SK-N-SH (cell line): ENCODE results near the gene TCTN1. TPM values are rescaled to one million over a fixed set of nuclear protein-coding genes. Genes with fewer than 3 reads are reported as not detected.

Experiments
- CTCF ChIA-PET: fragments of 300-600, 350-600 bp; formaldehyde crosslinking; extraction: SDS; loops from one replicate; lab custom pipeline; 2021; lab: Yijun Ruan, JAX
- POLR2A ChIA-PET: fragments of 350-600 bp; sonication (Branson Sonifier 250); formaldehyde crosslinking; extraction: SDS; loops from one replicate; lab custom pipeline; 2020; ENCODE audit warnings: antibody characterized with exemption, inconsistent platforms; lab: Yijun Ruan, JAX
- DNase-seq: peaks from one replicate; pipeline ENCODE4 v3.0.0; 2012
- H2AFZ ChIP-seq: fragments of 200-600 bp; sonication (generic); 2 replicates; pipeline ENCODE4 v1.8.1; 2016; ENCODE audit warnings: antibody characterized with exemption, mild to moderate bottlenecking, low read depth
- H3F3A ChIP-seq: fragments of 200-600 bp; sonication (generic); replicated peaks from 2 replicates; pipeline ENCODE3; 2016; ENCODE audit warnings: antibody characterized with exemption, mild to moderate bottlenecking; ENCODE audit not compliant: insufficient read depth
- H3K27ac ChIP-seq, 2 experiments: fragments of 200-500 bp in 1 of 2; fragments of 200-600 bp in 1 of 2; sonication (Bioruptor generic) in 1 of 2; sonication (generic), shearing (Covaris generic) in 1 of 2; 2 replicates each; pipeline versions ENCODE4 v1.5.1 to v1.6.1; 2014 to 2016; ENCODE audit warnings: low read depth in 2 of 2, inconsistent platforms in 1 of 2, low read length in 1 of 2, mild to moderate bottlenecking in 1 of 2, mixed read lengths in 1 of 2
- H3K27me3 ChIP-seq: fragments of 200-600 bp; sonication (generic), shearing (Covaris generic); 2 replicates; pipeline ENCODE4 v1.6.1; 2016; ENCODE audit warnings: mixed run types; ENCODE audit not compliant: insufficient read depth
- H3K36me3 ChIP-seq, 2 experiments: fragments of 200-500 bp in 1 of 2; fragments of 200-600 bp in 1 of 2; sonication (Bioruptor generic) in 1 of 2; sonication (generic) in 1 of 2; replicated peaks in 1 of 2; 2 replicates each; pipeline versions ENCODE3 to v1.5.1; 2014 to 2016; ENCODE audit warnings: low read length in 1 of 2, mild to moderate bottlenecking in 1 of 2; ENCODE audit not compliant: insufficient read depth in 2 of 2, control insufficient read depth in 1 of 2
- H3K4me1 ChIP-seq, 2 experiments: fragments of 200-500 bp in 1 of 2; fragments of 200-600 bp in 1 of 2; sonication (Bioruptor generic) in 1 of 2; sonication (generic), shearing (Covaris generic) in 1 of 2; 2 replicates each; pipeline versions ENCODE4 v1.5.1 to v1.6.1; 2014 to 2016; ENCODE audit warnings: low read depth in 1 of 2, low read length in 1 of 2, mixed run types in 1 of 2; ENCODE audit not compliant: insufficient read depth in 2 of 2, control insufficient read depth in 1 of 2
- H3K4me2 ChIP-seq: fragments of 200-600 bp; sonication (generic), shearing (Covaris generic); 2 replicates; pipeline ENCODE4 v1.6.1; 2017; ENCODE audit warnings: mixed run types
- H3K4me3 ChIP-seq, 2 experiments: fragments of 200-500 bp in 1 of 2; fragments of 200-600 bp in 1 of 2; sonication (Bioruptor generic) in 1 of 2; sonication (generic), shearing (Covaris generic) in 1 of 2; 2 replicates each; pipeline versions ENCODE4 v1.5.1 to v1.8.1; 2014 to 2016; ENCODE audit warnings: low read depth in 2 of 2, inconsistent platforms in 1 of 2, low read length in 1 of 2, mild to moderate bottlenecking in 1 of 2, mixed read lengths in 1 of 2, moderate library complexity in 1 of 2
- H3K79me2 ChIP-seq: fragments of 200-600 bp; sonication (generic); 2 replicates; pipeline ENCODE4 v1.8.1; 2017; ENCODE audit warnings: mild to moderate bottlenecking; ENCODE audit not compliant: insufficient read depth
- H3K9ac ChIP-seq: fragments of 200-600 bp; sonication (generic); 2 replicates; pipeline ENCODE4 v1.6.1; 2017; ENCODE audit warnings: mixed run types
- H3K9me2 ChIP-seq: fragments of 200-600 bp; sonication (generic); 2 replicates; pipeline ENCODE4 v1.6.1; 2017; ENCODE audit warnings: mixed run types
- H3K9me3 ChIP-seq: fragments of 200-600 bp; sonication (generic); 2 replicates; pipeline ENCODE4 v1.6.1; 2017; ENCODE audit warnings: mixed run types, mild to moderate bottlenecking, moderate library complexity
- H4K20me1 ChIP-seq: fragments of 200-600 bp; sonication (generic); 2 replicates; pipeline ENCODE4 v1.6.1; 2017; ENCODE audit warnings: mild to moderate bottlenecking, mixed run types; ENCODE audit not compliant: insufficient read depth
- ELF1 ChIP-seq: IDR thresholded peaks from 2 replicates; pipeline ENCODE4 v1.4.0; 2012
- EP300 ChIP-seq, 2 experiments: IDR thresholded peaks; 2 replicates each; pipeline versions ENCODE4 v1.4.0 to v1.6.1; 2012; ENCODE audit warnings: borderline replicate concordance in 1 of 2, low read depth in 1 of 2, low read length in 1 of 2
- FOSL2 ChIP-seq: IDR thresholded peaks from 2 replicates; pipeline ENCODE4 v1.4.0; 2012; ENCODE audit warnings: low read depth, mild to moderate bottlenecking, moderate library complexity, borderline replicate concordance
- FOXJ3 ChIP-seq: sonication (generic); formaldehyde crosslinking; IDR thresholded peaks from 2 replicates; pipeline ENCODE4 v1.5.1; 2020; ENCODE audit warnings: mild to moderate bottlenecking, missing genetic modification reagents
- GATA2 ChIP-seq: sonication (generic); formaldehyde crosslinking; IDR thresholded peaks from 2 replicates; pipeline ENCODE4 v1.5.0; 2020; ENCODE audit warnings: mild to moderate bottlenecking, missing genetic modification reagents
- MEF2A ChIP-seq: IDR thresholded peaks from 2 replicates; pipeline ENCODE4 v1.4.0; 2012; ENCODE audit warnings: low read depth, borderline replicate concordance
- NFIC ChIP-seq: IDR thresholded peaks from 2 replicates; pipeline ENCODE4 v1.4.0; 2012; ENCODE audit warnings: borderline replicate concordance
- NRF1 ChIP-seq: IDR thresholded peaks from 2 replicates; pipeline ENCODE4 v1.6.1; 2012; ENCODE audit warnings: low read depth, mild to moderate bottlenecking, low read length
- POLR2AphosphoS5 ChIP-seq: IDR thresholded peaks from 2 replicates; pipeline ENCODE4 v1.6.1; 2012; ENCODE audit warnings: low read depth, low read length
- RAD21 ChIP-seq: IDR thresholded peaks from 2 replicates; pipeline ENCODE4 v1.6.1; 2012; ENCODE audit warnings: mild to moderate bottlenecking, low read length
- RFX5 ChIP-seq: IDR thresholded peaks from 2 replicates; pipeline ENCODE4 v1.6.1; 2012; ENCODE audit warnings: mild to moderate bottlenecking, improper control_type of control experiment, low read length
- RXRA ChIP-seq: IDR thresholded peaks from 2 replicates; pipeline ENCODE4 v1.4.0; 2012; ENCODE audit warnings: low read depth, mild to moderate bottlenecking, borderline replicate concordance
- SIN3A ChIP-seq: IDR thresholded peaks from 2 replicates; pipeline ENCODE4 v1.6.1; 2012; ENCODE audit warnings: low read depth, mild to moderate bottlenecking, low read length, moderate library complexity, borderline replicate concordance
- SMC3 ChIP-seq: IDR thresholded peaks from 2 replicates; pipeline ENCODE4 v1.6.1; 2012; ENCODE audit warnings: low read depth, low read length, improper control_type of control experiment
- WGBS: methylation state at CpG from one replicate; pipeline ENCODE4 v1.1.6; 2017; ENCODE audit warnings: low lambda C conversion rate; 5-methylcytosine and 5-hydroxymethylcytosine counted together
- polyA plus RNA-seq, 3 experiments: library from polyadenylated mRNA; depleted of rRNA; stranded (reverse); fragments of >200 nt; gene quantifications; 2 replicates each; pipeline ENCODE4 v1.2.3, GENCODE V29; 2012
- TF ChIP-seq, protein P1 (sequence below): fragments of 200-600 bp; sonication (generic); IDR thresholded peaks from 2 replicates; pipeline ENCODE4 v1.6.1; 2017; ENCODE audit warnings: antibody characterized with exemption, mild to moderate bottlenecking, moderate library complexity
- TF ChIP-seq, protein P2 (sequence below): IDR thresholded peaks from 2 replicates; pipeline ENCODE4 v1.4.0; 2012; ENCODE audit warnings: low read depth, borderline replicate concordance
- TF ChIP-seq, protein P3 (sequence below): IDR thresholded peaks from 2 replicates; pipeline ENCODE4; 2012
- TF ChIP-seq, protein P4 (sequence below): fragments of 150-350 bp; IDR thresholded peaks from 2 replicates; pipeline ENCODE4 v1.6.1; 2016; ENCODE audit warnings: mild to moderate bottlenecking, low read depth, low read length

Gene TCTN1
- polyA plus RNA-seq, 1 of the 3 experiments (the other 2 are of a cell fraction) = 40.2 TPM

DNA sequence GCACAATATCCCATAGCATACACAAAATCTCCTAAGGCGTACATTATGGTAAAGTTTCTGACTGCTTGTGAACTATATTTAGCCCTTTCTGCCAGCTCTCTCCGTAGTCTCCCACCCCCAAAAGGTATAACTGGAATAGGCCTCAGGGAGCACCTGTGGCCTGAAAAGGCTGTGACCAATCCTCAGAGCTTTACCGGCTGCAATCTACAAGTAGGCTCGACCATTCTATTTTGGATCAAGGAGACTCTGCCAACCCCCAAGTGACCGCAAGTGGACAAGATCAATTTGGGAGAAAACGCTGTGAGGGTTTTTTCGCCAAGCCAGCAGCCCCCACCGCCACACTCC lies 32.0 kb upstream of the TCTN1 start:
- peak overlapping the region; percentile 76 to 77 for H3K4me3 ChIP-seq
- H3K9ac ChIP-seq = peak overlapping the region; percentile 84
- peaks cover 60% of the 10 kb centered on the region for H3K79me2 ChIP-seq
- peaks cover 3 to 20% of the 10 kb centered on the region in 2 experiments; a peak in 3 of 4 replicates for H3K4me1 ChIP-seq
- peaks cover 38% of the 10 kb centered on the region for H4K20me1 ChIP-seq
- H3F3A ChIP-seq = peaks cover 23% of the 10 kb centered on the region
- 16% methylated on average over 6 of the region's 8 CpGs for WGBS
- ChIA-PET CTCF (interaction anchor here (0.7 kb wide), 1 partner anchor 20 kb away, joined by 3 read pairs; no protein-coding TSS in a partner anchor), POLR2A (no interaction called here)
- no peaks in the 10 kb centered on the region for H3K27me3 ChIP-seq
- no peaks in the 10 kb centered on the region for H3K9me3 ChIP-seq
- TF ChIP-seq RFX5 = no peak
- no peak for TF ChIP-seq MEF2A
- no peak for TF ChIP-seq EP300 (IDR thresholded peaks at IDR 0.05; ENCODE audit: borderline replicate concordance in 1 of 2, low read depth in 1 of 2, low read length in 1 of 2)
- TF ChIP-seq, protein P1, sequence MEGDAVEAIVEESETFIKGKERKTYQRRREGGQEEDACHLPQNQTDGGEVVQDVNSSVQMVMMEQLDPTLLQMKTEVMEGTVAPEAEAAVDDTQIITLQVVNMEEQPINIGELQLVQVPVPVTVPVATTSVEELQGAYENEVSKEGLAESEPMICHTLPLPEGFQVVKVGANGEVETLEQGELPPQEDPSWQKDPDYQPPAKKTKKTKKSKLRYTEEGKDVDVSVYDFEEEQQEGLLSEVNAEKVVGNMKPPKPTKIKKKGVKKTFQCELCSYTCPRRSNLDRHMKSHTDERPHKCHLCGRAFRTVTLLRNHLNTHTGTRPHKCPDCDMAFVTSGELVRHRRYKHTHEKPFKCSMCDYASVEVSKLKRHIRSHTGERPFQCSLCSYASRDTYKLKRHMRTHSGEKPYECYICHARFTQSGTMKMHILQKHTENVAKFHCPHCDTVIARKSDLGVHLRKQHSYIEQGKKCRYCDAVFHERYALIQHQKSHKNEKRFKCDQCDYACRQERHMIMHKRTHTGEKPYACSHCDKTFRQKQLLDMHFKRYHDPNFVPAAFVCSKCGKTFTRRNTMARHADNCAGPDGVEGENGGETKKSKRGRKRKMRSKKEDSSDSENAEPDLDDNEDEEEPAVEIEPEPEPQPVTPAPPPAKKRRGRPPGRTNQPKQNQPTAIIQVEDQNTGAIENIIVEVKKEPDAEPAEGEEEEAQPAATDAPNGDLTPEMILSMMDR = no peak
- TF ChIP-seq, protein P2, sequence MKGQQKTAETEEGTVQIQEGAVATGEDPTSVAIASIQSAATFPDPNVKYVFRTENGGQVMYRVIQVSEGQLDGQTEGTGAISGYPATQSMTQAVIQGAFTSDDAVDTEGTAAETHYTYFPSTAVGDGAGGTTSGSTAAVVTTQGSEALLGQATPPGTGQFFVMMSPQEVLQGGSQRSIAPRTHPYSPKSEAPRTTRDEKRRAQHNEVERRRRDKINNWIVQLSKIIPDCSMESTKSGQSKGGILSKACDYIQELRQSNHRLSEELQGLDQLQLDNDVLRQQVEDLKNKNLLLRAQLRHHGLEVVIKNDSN = no peak
- TF ChIP-seq FOSL2 = no peak
- TF ChIP-seq FOXJ3 (CRISPR knock-in tag) = no peak
- TF ChIP-seq NRF1 = no peak
- TF ChIP-seq RAD21 = no peak
- no peak for TF ChIP-seq GATA2 (CRISPR knock-in tag)
- TF ChIP-seq, protein P3, sequence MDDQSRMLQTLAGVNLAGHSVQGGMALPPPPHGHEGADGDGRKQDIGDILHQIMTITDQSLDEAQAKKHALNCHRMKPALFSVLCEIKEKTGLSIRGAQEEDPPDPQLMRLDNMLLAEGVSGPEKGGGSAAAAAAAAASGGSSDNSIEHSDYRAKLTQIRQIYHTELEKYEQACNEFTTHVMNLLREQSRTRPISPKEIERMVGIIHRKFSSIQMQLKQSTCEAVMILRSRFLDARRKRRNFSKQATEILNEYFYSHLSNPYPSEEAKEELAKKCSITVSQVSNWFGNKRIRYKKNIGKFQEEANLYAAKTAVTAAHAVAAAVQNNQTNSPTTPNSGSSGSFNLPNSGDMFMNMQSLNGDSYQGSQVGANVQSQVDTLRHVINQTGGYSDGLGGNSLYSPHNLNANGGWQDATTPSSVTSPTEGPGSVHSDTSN = no peak
- H2AFZ ChIP-seq = no peak overlapping the region
- peak overlapping the region in 1 of 2 experiments; percentile 54; a peak in 1 of 4 replicates for H3K27ac ChIP-seq
- peak; percentile 25 for DNase-seq
- H3K36me3 ChIP-seq = no peaks in the 10 kb centered on the region
- no peaks in the 10 kb centered on the region for H3K9me2 ChIP-seq
- peak overlapping the region; percentile 82 for H3K4me2 ChIP-seq

DNA sequence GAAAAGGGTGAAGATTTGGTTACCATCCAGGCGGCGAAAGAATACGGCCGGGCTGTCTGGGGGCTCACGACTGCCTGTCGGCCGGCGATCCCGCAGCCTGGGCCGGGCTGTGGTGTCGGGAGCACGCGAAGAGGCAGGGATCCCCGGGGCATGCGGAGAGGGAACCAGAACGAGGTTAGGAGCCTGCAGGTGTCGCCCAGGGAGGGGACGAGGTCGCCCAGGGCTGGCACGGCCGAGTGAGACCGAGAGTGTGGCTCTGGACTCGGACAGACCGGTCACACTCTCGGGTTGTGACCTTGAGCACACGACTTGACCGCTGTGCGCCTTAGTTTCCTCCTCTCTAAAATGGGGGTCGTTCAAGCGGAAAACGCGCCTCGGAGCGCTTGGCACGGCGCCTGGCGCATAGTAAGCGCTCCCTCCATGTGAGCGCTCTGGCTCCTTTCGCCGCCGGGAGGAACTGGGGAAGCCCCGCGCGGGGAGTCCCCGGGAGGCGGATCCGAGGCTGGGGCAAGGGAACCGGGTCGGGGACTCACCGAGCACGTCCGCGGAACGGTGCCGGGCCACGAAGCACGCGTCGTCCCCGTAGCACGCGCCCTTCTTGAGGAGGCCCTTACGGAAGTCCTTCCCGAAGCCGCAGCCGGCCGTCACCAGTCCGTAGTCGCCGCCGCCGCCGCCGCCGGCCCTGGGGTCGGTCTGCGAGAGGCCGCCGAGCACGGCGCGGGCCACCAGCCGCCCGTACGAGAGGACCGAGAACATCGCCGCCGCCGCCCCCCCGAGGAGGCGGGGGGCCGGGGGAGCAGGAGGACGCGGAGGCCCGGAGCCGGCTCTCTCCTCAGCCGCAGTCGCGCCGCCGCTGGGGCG lies 31.4 kb upstream of the TCTN1 start:
- ChIA-PET POLR2A (no interaction called here), CTCF (no interaction called here)
- peak overlapping the region; percentile 84 for H3K9ac ChIP-seq
- TF ChIP-seq POLR2AphosphoS5 (no peak), RXRA (no peak), SMC3 (no peak), EP300 (IDR thresholded peaks at IDR 0.05; ENCODE audit: borderline replicate concordance in 1 of 2, low read depth in 1 of 2, low read length in 1 of 2) (peak in 1 of 2 experiments; percentile 21; a peak in 1 of 4 replicates), ELF1 (no peak), NFIC (0 out of 2 replicates have a peak, but pooled peaks have one; percentile 15), SIN3A (peak; percentile 6; the same call in 1 of the 2 replicates)
- TF ChIP-seq, protein P3 = no peak
- TF ChIP-seq, protein P4, sequence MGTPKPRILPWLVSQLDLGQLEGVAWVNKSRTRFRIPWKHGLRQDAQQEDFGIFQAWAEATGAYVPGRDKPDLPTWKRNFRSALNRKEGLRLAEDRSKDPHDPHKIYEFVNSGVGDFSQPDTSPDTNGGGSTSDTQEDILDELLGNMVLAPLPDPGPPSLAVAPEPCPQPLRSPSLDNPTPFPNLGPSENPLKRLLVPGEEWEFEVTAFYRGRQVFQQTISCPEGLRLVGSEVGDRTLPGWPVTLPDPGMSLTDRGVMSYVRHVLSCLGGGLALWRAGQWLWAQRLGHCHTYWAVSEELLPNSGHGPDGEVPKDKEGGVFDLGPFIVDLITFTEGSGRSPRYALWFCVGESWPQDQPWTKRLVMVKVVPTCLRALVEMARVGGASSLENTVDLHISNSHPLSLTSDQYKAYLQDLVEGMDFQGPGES = no peak
- TF ChIP-seq, protein P2 = no peak

More for the DNA sequence above, 31.4 kb upstream of the TCTN1 start:
- no peaks in the 10 kb centered on the region for H3K9me3 ChIP-seq
- peaks cover 18% of the 10 kb centered on the region for H3F3A ChIP-seq
- no peaks in the 10 kb centered on the region for H3K36me3 ChIP-seq
- 0 out of 2 replicates have a peak overlapping the region, but pooled peaks have one; percentile 21 for H2AFZ ChIP-seq
- peaks cover 3 to 16% of the 10 kb centered on the region in 2 experiments; a peak in 3 of 4 replicates for H3K4me1 ChIP-seq
- peaks cover 54% of the 10 kb centered on the region for H3K79me2 ChIP-seq
- no peaks in the 10 kb centered on the region for H3K9me2 ChIP-seq
- peak overlapping the region; percentile 82 for H3K4me2 ChIP-seq
- peak overlapping the region; percentile 54 to 61 for H3K27ac ChIP-seq
- H3K27me3 ChIP-seq = no peaks in the 10 kb centered on the region
- 13% methylated on average over 3 of the region's 104 CpGs for WGBS
- peak overlapping the region; percentile 76 to 77 for H3K4me3 ChIP-seq
- DNase-seq = peak; percentile 84
- peaks cover 38% of the 10 kb centered on the region for H4K20me1 ChIP-seq
